ENCODE measurements around the gene FBXO2.

DNA sequence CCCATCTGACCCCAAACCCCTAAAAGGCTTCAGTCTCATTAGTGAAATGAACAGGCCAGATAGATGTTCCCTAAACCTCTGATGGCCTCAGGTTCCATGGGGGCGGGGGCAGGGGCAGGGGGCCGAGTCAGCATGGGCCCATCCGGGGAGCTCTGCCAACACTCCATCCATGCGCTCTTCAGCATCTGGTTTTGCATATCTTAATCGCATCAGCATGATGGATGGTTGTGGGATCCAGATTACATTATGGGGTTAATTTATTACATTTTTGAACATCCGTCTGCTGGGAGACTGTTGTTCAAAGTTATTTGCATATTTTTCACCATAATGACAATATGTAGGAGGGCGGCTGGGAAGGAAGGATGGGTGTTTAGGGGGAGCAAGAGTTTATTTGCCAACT, 29.8 kb upstream of the FBXO2 start:
- no peak for TF ChIP-seq POLR2AphosphoS5 (IDR thresholded peaks at IDR 0.05; ENCODE audit: low read length)
- TF ChIP-seq, protein P1, sequence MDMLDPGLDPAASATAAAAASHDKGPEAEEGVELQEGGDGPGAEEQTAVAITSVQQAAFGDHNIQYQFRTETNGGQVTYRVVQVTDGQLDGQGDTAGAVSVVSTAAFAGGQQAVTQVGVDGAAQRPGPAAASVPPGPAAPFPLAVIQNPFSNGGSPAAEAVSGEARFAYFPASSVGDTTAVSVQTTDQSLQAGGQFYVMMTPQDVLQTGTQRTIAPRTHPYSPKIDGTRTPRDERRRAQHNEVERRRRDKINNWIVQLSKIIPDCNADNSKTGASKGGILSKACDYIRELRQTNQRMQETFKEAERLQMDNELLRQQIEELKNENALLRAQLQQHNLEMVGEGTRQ (IDR thresholded peaks at IDR 0.05; ENCODE audit: borderline replicate concordance, low read depth, low read length) = no peak
- TF ChIP-seq POLR2A (IDR thresholded peaks at IDR 0.05; ENCODE audit: low read depth, low read length) = no peak
- TF ChIP-seq, protein P2, sequence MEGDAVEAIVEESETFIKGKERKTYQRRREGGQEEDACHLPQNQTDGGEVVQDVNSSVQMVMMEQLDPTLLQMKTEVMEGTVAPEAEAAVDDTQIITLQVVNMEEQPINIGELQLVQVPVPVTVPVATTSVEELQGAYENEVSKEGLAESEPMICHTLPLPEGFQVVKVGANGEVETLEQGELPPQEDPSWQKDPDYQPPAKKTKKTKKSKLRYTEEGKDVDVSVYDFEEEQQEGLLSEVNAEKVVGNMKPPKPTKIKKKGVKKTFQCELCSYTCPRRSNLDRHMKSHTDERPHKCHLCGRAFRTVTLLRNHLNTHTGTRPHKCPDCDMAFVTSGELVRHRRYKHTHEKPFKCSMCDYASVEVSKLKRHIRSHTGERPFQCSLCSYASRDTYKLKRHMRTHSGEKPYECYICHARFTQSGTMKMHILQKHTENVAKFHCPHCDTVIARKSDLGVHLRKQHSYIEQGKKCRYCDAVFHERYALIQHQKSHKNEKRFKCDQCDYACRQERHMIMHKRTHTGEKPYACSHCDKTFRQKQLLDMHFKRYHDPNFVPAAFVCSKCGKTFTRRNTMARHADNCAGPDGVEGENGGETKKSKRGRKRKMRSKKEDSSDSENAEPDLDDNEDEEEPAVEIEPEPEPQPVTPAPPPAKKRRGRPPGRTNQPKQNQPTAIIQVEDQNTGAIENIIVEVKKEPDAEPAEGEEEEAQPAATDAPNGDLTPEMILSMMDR (IDR thresholded peaks at IDR 0.05 in 2 of 3, conservative IDR thresholded peaks at IDR 0.05 in 1 of 3; ENCODE audit: control insufficient read depth in 2 of 3, extremely low read depth in 1 of 3, insufficient read depth in 1 of 3, low read depth in 3 of 3, low read length in 3 of 3) = no peak
- no peak for TF ChIP-seq MEF2B (IDR thresholded peaks at IDR 0.05; ENCODE audit: partially characterized antibody, poor library complexity, severe bottlenecking)
- TF ChIP-seq, protein P3, sequence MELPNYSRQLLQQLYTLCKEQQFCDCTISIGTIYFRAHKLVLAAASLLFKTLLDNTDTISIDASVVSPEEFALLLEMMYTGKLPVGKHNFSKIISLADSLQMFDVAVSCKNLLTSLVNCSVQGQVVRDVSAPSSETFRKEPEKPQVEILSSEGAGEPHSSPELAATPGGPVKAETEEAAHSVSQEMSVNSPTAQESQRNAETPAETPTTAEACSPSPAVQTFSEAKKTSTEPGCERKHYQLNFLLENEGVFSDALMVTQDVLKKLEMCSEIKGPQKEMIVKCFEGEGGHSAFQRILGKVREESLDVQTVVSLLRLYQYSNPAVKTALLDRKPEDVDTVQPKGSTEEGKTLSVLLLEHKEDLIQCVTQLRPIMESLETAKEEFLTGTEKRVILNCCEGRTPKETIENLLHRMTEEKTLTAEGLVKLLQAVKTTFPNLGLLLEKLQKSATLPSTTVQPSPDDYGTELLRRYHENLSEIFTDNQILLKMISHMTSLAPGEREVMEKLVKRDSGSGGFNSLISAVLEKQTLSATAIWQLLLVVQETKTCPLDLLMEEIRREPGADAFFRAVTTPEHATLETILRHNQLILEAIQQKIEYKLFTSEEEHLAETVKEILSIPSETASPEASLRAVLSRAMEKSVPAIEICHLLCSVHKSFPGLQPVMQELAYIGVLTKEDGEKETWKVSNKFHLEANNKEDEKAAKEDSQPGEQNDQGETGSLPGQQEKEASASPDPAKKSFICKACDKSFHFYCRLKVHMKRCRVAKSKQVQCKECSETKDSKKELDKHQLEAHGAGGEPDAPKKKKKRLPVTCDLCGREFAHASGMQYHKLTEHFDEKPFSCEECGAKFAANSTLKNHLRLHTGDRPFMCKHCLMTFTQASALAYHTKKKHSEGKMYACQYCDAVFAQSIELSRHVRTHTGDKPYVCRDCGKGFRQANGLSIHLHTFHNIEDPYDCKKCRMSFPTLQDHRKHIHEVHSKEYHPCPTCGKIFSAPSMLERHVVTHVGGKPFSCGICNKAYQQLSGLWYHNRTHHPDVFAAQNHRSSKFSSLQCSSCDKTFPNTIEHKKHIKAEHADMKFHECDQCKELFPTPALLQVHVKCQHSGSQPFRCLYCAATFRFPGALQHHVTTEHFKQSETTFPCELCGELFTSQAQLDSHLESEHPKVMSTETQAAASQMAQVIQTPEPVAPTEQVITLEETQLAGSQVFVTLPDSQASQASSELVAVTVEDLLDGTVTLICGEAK (IDR thresholded peaks at IDR 0.05; ENCODE audit: borderline replicate concordance) = no peak
- no peak for TF ChIP-seq CREM (IDR thresholded peaks at IDR 0.05; ENCODE audit: low read depth)
- TF ChIP-seq TCF12 (IDR thresholded peaks at IDR 0.05; ENCODE audit: low read depth, low read length) = no peak
- TF ChIP-seq, protein P4, sequence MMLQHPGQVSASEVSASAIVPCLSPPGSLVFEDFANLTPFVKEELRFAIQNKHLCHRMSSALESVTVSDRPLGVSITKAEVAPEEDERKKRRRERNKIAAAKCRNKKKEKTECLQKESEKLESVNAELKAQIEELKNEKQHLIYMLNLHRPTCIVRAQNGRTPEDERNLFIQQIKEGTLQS (IDR thresholded peaks at IDR 0.05; ENCODE audit: borderline replicate concordance, extremely low read depth, low read depth, low read length) = no peak
- TF ChIP-seq KDM1A (IDR thresholded peaks at IDR 0.05; ENCODE audit: borderline replicate concordance) = no peak

Measured in GM12878 (cell line).